GM12878 (cell line): Measurements from ENCODE around the gene TRIM46. TPM values are rescaled to one million over a fixed set of nuclear protein-coding genes. Genes with fewer than 3 reads are reported as not detected.
A peak's percentile ranks its signal among the peaks of the same experiment; 100 is the strongest.

Experiments used
- ATAC-seq: fragments of 200-7000 bp; cut with Tn5 transposase; 3 replicates; pipeline ENCODE4 v1.9.1; 2020; ENCODE audit warnings: mild to moderate bottlenecking, moderate library complexity
- BruUV-seq: library from RNA; stranded (reverse); fragments of 400-500 nt; replicated peaks from 2 replicates; lab custom pipeline; 2021; lab: Mats Ljungman, UMichigan
- CTCF ChIA-PET: fragments of 300-600 bp; sonication (Branson Sonifier 250); formaldehyde crosslinking; extraction: SDS; loops from one replicate; lab custom pipeline; 2021; ENCODE audit warnings: inconsistent platforms; lab: Yijun Ruan, JAX
- POLR2A ChIA-PET: fragments of 350-600 bp; formaldehyde crosslinking; extraction: SDS; loops from one replicate; lab custom pipeline; 2021; ENCODE audit warnings: inconsistent platforms; lab: Charles Lee
- RAD21 ChIA-PET: fragments of 300-600 bp; sonication (Branson Sonifier 250); formaldehyde crosslinking; loops from one replicate; lab custom pipeline; 2023; ENCODE audit warnings: antibody characterized with exemption; ENCODE audit not compliant: unreplicated experiment; lab: Charles Lee
- SMC1A ChIA-PET: fragments of 300-600 bp; sonication (Branson Sonifier 250); formaldehyde crosslinking; loops from one replicate; lab custom pipeline; 2023; ENCODE audit not compliant: unreplicated experiment, uncharacterized antibody; lab: Charles Lee
- DNase-seq: peaks from one replicate; pipeline ENCODE4 v3.0.0-alpha.2; 2011; ENCODE audit warnings: low read depth, low spot score
- FAIRE-seq: peaks from 3 replicates; lab custom pipeline; 2011; peaks lifted over from hg19 to GRCh38; lab: Jason Lieb, UNC
- H2AFZ ChIP-seq: 2 replicates; pipeline ENCODE4 v1.6.0; 2011; ENCODE audit warnings: low read depth, low read length, control low read depth; ENCODE audit not compliant: control insufficient read depth
- H3K27ac ChIP-seq: 2 replicates; pipeline ENCODE4 v1.5.1; 2011; ENCODE audit warnings: control low read depth; ENCODE audit not compliant: control insufficient read depth, insufficient read depth
- H3K27me3 ChIP-seq, 2 experiments: replicated peaks in 1 of 2; 2 replicates each; pipeline versions ENCODE4 v1.6.0 to v1.6.1; 2011; ENCODE audit warnings: low read length in 1 of 2; ENCODE audit not compliant: control insufficient read depth in 2 of 2, insufficient read depth in 2 of 2
- H3K36me3 ChIP-seq, 2 experiments: 2 replicates each; pipeline ENCODE4 v1.5.1; 2011; ENCODE audit warnings: low read length in 1 of 2; ENCODE audit not compliant: control insufficient read depth in 2 of 2, insufficient read depth in 2 of 2
- H3K4me1 ChIP-seq: 2 replicates; pipeline ENCODE4 v1.6.1; 2011; ENCODE audit warnings: mild to moderate bottlenecking, low read length, moderate library complexity, mixed read lengths; ENCODE audit not compliant: control insufficient read depth, insufficient read depth
- H3K4me2 ChIP-seq: 2 replicates; pipeline ENCODE4 v1.6.0; 2011; ENCODE audit warnings: control low read depth; ENCODE audit not compliant: control insufficient read depth, insufficient read depth
- H3K4me3 ChIP-seq: fragments of 200-600 bp; sonication (generic); 2 replicates; pipeline ENCODE4 v1.5.1; 2016
- H3K79me2 ChIP-seq: 2 replicates; pipeline ENCODE4 v1.6.0; 2011; ENCODE audit warnings: low read length; ENCODE audit not compliant: control insufficient read depth, insufficient read depth
- H3K9ac ChIP-seq: 2 replicates; pipeline ENCODE4 v1.8.0; 2011; ENCODE audit warnings: low read length, control low read depth, mixed read lengths; ENCODE audit not compliant: control insufficient read depth, insufficient read depth
- H3K9me3 ChIP-seq: replicated peaks from 3 replicates; pipeline ENCODE4 v1.5.1; 2011; ENCODE audit warnings: mild to moderate bottlenecking, low read length; ENCODE audit not compliant: control insufficient read depth, insufficient read depth
- H4K20me1 ChIP-seq: 2 replicates; pipeline ENCODE4 v1.6.0; 2011; ENCODE audit not compliant: control insufficient read depth, insufficient read depth
- BMI1 ChIP-seq: fragments of 450-650 bp; IDR thresholded peaks from 2 replicates; pipeline ENCODE4 v1.6.1; 2016; ENCODE audit warnings: mild to moderate bottlenecking, moderate library complexity, borderline replicate concordance
- FOXK2 ChIP-seq: fragments of 450-650 bp; IDR thresholded peaks from 2 replicates; pipeline ENCODE4 v1.6.1; 2017; ENCODE audit warnings: mild to moderate bottlenecking, moderate library complexity
- SPI1 ChIP-seq: IDR thresholded peaks from 2 replicates; pipeline ENCODE4 v1.6.1; 2011; ENCODE audit warnings: low read depth, mild to moderate bottlenecking, low read length, moderate library complexity, borderline replicate concordance; ENCODE audit not compliant: insufficient read depth
- TCF3 ChIP-seq: IDR thresholded peaks from 2 replicates; pipeline ENCODE4 v1.6.1; 2012; ENCODE audit warnings: low read depth, mild to moderate bottlenecking, low read length, borderline replicate concordance; ENCODE audit not compliant: insufficient read depth
- WGBS: methylation state at CpG from one replicate; pipeline ENCODE4 v1.1.6; 2016; ENCODE audit warnings: low lambda C conversion rate; ENCODE audit not compliant: insufficient replicate concordance, insufficient coverage; ENCODE audit errors: missing lambda C conversion rate; 5-methylcytosine and 5-hydroxymethylcytosine counted together
- in situ Hi-C: fragments of 300-500 bp; cut with MboI; formaldehyde crosslinking; loops from 9 replicates; pipeline ENCODE4 v1.14.3; 2018; ENCODE audit warnings: mixed read lengths
- intact Hi-C: fragments of 100-400 bp; cut with micrococcal nuclease; formaldehyde crosslinking; loops from one replicate; pipeline ENCODE4 v1.14.2; 2022; ENCODE audit not compliant: unreplicated experiment
- polyA plus RNA-seq, 11 experiments: library from polyadenylated mRNA; depleted of rRNA in 4 of 11; unstranded in 6 of 11; stranded (reverse) in 5 of 11; fragments of >200 nt; fragmentation: Nextera tagmentation in 4 of 11; fragmentation: Illumina TruSeq in 1 of 11; extraction: Ambion mirVana in 4 of 11; extraction: Trizol in 1 of 11; gene quantifications; 1 replicate in 1 of 11; 2 replicates in 10 of 11; pipeline versions ENCODE4 v1.2.1 to v1.2.3, GENCODE V29; 2011 to 2016; ENCODE audit warnings: inconsistent platforms in 2 of 11, missing spikeins in 2 of 11, low read depth in 1 of 11
- total RNA-seq, 4 experiments: library from RNA; depleted of rRNA in 3 of 4; stranded (reverse); fragments of >200 nt in 3 of 4; fragmentation: Illumina TruSeq in 1 of 4; extraction: Trizol in 1 of 4; gene quantifications; 2 replicates each; pipeline versions ENCODE4 v1.2.1 to v1.2.3, GENCODE V29; 2013 to 2021
- TF ChIP-seq, protein P1 (sequence below): fragments of 150-350 bp; IDR thresholded peaks from 2 replicates; pipeline ENCODE4 v1.6.1; 2014; ENCODE audit warnings: mild to moderate bottlenecking, low read depth, low read length

TRIM46 gene
- total and polyA plus RNA-seq, 10 of the 15 experiments (the other 5 are each of a cell fraction or from before 2014, with no cell fraction given), result 0.08 to 3.1 (median 0.97) TPM

DNA sequence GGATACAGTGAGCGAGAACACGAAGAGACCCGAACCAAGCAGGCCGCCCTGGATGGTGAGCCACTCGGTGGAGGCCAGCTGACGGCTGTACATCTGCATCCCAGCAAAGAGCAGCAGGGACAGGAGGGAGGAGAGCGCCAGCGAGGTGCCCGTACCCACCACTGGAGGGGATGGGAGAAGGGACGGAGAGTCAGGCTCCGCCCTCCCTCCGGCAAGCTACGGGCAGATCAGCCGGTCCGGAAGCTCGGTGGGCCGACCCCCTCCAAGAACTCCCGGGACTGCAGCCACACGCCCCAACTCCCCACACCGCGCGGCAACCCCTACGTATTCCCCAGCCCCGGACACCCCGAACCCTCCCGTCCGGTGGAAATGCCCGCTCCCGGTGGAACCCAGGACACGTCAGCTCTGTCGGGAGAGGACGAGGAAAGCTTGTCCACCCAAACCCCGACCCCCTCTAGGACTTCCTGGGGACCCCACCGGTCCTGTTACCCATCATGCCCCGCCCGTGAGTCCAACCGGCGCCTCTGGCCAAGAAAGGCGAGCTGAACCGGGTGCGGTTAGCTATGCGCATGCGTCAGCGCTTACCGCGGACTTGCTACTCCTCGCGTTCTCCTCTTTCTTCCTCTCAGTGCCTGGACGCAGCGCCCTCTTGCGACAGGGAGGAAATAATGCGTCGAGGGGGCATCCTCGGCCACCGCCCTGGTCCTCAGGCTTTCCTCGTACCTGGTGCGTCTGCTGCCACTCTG lies 744 bp upstream of the TRIM46 start, which contains the start of gene KRTCAP2 (continued):
- TF ChIP-seq FOXK2, result no peak
- TF ChIP-seq, protein P1, sequence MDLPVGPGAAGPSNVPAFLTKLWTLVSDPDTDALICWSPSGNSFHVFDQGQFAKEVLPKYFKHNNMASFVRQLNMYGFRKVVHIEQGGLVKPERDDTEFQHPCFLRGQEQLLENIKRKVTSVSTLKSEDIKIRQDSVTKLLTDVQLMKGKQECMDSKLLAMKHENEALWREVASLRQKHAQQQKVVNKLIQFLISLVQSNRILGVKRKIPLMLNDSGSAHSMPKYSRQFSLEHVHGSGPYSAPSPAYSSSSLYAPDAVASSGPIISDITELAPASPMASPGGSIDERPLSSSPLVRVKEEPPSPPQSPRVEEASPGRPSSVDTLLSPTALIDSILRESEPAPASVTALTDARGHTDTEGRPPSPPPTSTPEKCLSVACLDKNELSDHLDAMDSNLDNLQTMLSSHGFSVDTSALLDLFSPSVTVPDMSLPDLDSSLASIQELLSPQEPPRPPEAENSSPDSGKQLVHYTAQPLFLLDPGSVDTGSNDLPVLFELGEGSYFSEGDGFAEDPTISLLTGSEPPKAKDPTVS, result no peak

DNA sequence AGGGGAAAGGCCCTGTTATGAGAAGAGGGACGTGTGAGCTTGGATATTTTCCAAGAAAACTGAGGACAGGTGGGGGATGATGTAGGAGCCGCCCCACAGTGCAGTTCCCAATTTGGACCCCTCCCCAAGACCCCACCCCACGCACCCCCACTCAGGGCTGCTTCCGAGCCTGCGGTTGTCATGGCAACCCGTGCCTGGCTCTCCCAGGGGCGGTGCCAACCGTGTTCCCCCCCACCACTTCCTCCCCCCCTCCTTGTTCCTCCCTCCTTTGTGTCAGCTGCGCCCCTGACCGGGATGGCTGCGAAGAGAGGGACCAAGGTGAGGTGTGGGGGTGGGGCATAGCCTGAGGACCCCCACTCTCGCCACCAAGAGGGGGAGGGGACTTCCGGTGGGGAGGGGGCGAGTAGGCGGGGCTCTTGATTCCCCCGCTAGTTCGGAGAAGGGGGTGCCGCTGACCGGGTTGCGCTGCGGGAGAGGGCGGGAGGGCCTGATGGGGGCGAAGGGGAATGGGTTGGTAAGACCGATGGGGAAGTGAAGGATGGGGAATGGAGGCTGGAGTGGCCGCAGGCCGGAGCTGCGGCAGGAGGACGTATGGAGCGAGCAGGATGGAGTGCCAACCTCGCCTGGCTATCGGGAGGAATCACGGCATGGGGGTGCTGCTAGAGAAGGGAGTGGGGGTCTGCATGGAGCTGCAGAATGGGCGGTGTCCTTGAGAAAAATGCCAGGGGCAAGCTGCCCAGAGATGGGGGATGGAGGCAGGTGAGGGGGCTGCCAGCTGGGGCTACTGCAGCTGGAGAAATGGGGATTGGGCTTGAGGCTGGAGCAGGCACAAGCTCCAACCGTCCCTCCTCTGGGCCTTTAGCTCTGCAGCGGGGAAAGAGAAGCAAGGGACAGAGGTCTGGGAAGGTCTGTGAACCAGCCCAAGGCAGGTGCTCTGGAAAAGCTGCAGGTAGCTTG lies 953 bp downstream of the TRIM46 start:
- H3K27me3 ChIP-seq, result no peaks in the 10 kb centered on the region
- peaks cover 0 to 3% of the 10 kb centered on the region in 2 experiments; a peak in 1 of 4 replicates for H3K36me3 ChIP-seq
- H2AFZ ChIP-seq, result peak overlapping the region; percentile 96
- BruUV-seq, result no TSS peak
- no peaks in the 10 kb centered on the region; the same call in 2 of the 3 replicates for H3K9me3 ChIP-seq
- RAD21 ChIA-PET, result interaction anchor here (0.9 to 4.8 kb wide), 9 partner anchors 11 to 149 kb away, joined by 3 to 77 read pairs (median 5); partner anchors contain the start of gene THBS3
- FAIRE-seq, result no peak
- peak; percentile 43; the same call in 1 of the 2 replicates for TF ChIP-seq SPI1
- peak; percentile 87 for TF ChIP-seq BMI1
- TF ChIP-seq TCF3, result no peak
- WGBS, result 41% methylated on average over 22 of the region's 35 CpGs
- no peak for DNase-seq
- no peaks in the 10 kb centered on the region for H4K20me1 ChIP-seq
- H3K4me1 ChIP-seq, result peaks cover 26% of the 10 kb centered on the region
- peak overlapping the region; percentile 97 for H3K4me2 ChIP-seq
- intact Hi-C loops, result loop anchor here (5.0 kb wide), 1 partner anchor 37 kb away; the partner anchor contains the start of gene SLC50A1
- peak overlapping the region; percentile 18; the same call in 1 of the 2 replicates for H3K9ac ChIP-seq
- SMC1A ChIA-PET, result interaction anchor here (1.1 to 4.7 kb wide), 4 partner anchors 19 to 52 kb away, joined by 3 to 46 read pairs (median 5); no protein-coding TSS in a partner anchor
- CTCF ChIA-PET, result interaction anchor here (0.9 to 12.1 kb wide), 19 partner anchors 10 to 133 kb away, joined by 3 to 284 read pairs (median 5); partner anchors contain the start of genes SLC50A1 and THBS3
- POLR2A ChIA-PET, result interaction anchor here (0.5 to 7.4 kb wide), 8 partner anchors 8 to 1223 kb away, joined by 3 to 77 read pairs (median 8); partner anchors contain the start of genes CLK2 and ENTREP3
- H3K4me3 ChIP-seq, result peak overlapping the region; percentile 73
- H3K79me2 ChIP-seq, result peaks cover 12% of the 10 kb centered on the region
- ATAC-seq, result no peak
- in situ Hi-C loops, result no loop called here
- no peak overlapping the region for H3K27ac ChIP-seq
